RWPE2 (cell line): ENCODE measurements around the gene SART3.
"Not testable (repeated sequence)": the region's sequence is repeated elsewhere in the genome, so short reads cannot be mapped to it uniquely, and the experiment has no call there.

Experiments used
- ATAC-seq: fragments of 200-7000 bp; cut with Tn5 transposase; 3 replicates; pipeline ENCODE4 v1.9.1; 2021; ENCODE audit warnings: low read depth
- DNase-seq: peaks from one replicate; pipeline ENCODE4 v3.0.0-alpha.2; 2020; ENCODE audit warnings: low spot score
- H3K27ac ChIP-seq: fragments of 450-650 bp; 2 replicates; pipeline ENCODE4 v1.5.1; 2017; ENCODE audit warnings: mild to moderate bottlenecking; ENCODE audit not compliant: poor library complexity, severe bottlenecking
- H3K27me3 ChIP-seq: fragments of 250-450 bp; sonication (Bioruptor Pico); 2 replicates; pipeline ENCODE4 v1.5.1; 2021; ENCODE audit warnings: mild to moderate bottlenecking, moderate library complexity; ENCODE audit not compliant: insufficient read depth, poor library complexity, severe bottlenecking
- H3K36me3 ChIP-seq: fragments of 250-450 bp; sonication (Bioruptor Pico); 2 replicates; pipeline ENCODE4 v1.5.1; 2020; ENCODE audit warnings: low read depth, mild to moderate bottlenecking, moderate library complexity
- H3K4me1 ChIP-seq: fragments of 250-450 bp; sonication (Bioruptor Pico); 2 replicates; pipeline ENCODE4 v1.5.1; 2021; ENCODE audit warnings: mild to moderate bottlenecking, moderate library complexity; ENCODE audit not compliant: insufficient read depth, poor library complexity, severe bottlenecking
- H3K4me3 ChIP-seq: fragments of 250-450 bp; sonication (Bioruptor Pico); 2 replicates; pipeline ENCODE4 v1.5.1; 2021; ENCODE audit warnings: mild to moderate bottlenecking, moderate library complexity; ENCODE audit not compliant: severe bottlenecking
- H3K9me3 ChIP-seq: fragments of 250-450 bp; sonication (Bioruptor Pico); 2 replicates; pipeline ENCODE4 v1.5.1; 2021; ENCODE audit warnings: mild to moderate bottlenecking, moderate library complexity; ENCODE audit not compliant: severe bottlenecking
- TF ChIP-seq, protein P1 (sequence below): fragments of 450-650 bp; IDR thresholded peaks from one replicate; pipeline ENCODE4 v1.5.1; 2017; ENCODE audit warnings: mild to moderate bottlenecking, moderate library complexity; ENCODE audit not compliant: poor library complexity, severe bottlenecking

SART3 gene

GRCh38 chr12:108575199-108575912 lies 14.4 kb upstream of the SART3 start:
- no peak for ATAC-seq
- TF ChIP-seq, protein P1, sequence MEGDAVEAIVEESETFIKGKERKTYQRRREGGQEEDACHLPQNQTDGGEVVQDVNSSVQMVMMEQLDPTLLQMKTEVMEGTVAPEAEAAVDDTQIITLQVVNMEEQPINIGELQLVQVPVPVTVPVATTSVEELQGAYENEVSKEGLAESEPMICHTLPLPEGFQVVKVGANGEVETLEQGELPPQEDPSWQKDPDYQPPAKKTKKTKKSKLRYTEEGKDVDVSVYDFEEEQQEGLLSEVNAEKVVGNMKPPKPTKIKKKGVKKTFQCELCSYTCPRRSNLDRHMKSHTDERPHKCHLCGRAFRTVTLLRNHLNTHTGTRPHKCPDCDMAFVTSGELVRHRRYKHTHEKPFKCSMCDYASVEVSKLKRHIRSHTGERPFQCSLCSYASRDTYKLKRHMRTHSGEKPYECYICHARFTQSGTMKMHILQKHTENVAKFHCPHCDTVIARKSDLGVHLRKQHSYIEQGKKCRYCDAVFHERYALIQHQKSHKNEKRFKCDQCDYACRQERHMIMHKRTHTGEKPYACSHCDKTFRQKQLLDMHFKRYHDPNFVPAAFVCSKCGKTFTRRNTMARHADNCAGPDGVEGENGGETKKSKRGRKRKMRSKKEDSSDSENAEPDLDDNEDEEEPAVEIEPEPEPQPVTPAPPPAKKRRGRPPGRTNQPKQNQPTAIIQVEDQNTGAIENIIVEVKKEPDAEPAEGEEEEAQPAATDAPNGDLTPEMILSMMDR = no peak

GRCh38 chr12:108574276-108574675 lies 13.3 kb upstream of the SART3 start:
- not testable (repeated sequence) for DNase-seq, H3K4me1 ChIP-seq, H3K4me3 ChIP-seq, ATAC-seq, H3K27ac ChIP-seq, H3K9me3 ChIP-seq, H3K27me3 ChIP-seq, H3K36me3 ChIP-seq

More at GRCh38 chr12:108575199-108575912, 14.4 kb upstream of the SART3 start:
- H3K36me3 ChIP-seq = no peaks in the 10 kb centered on the region
- H3K9me3 ChIP-seq = no peaks in the 10 kb centered on the region
- H3K4me3 ChIP-seq = no peak overlapping the region
- H3K4me1 ChIP-seq = no peaks in the 10 kb centered on the region
- no peak for DNase-seq
- H3K27me3 ChIP-seq = no peaks in the 10 kb centered on the region
- H3K27ac ChIP-seq = no peak overlapping the region

- TF ChIP-seq, protein P1 = no peak
- no peak for DNase-seq
- no peak for ATAC-seq
- no peaks in the 10 kb centered on the region for H3K4me1 ChIP-seq
- H3K36me3 ChIP-seq = peaks cover 13% of the 10 kb centered on the region
- H3K27me3 ChIP-seq = no peaks in the 10 kb centered on the region
- H3K27ac ChIP-seq = no peak overlapping the region
- H3K4me3 ChIP-seq = no peak overlapping the region
- H3K9me3 ChIP-seq = no peaks in the 10 kb centered on the region
These were observed 12.3 kb upstream of the SART3 start for GRCh38 chr12:108573317-108573716.

- no peaks in the 10 kb centered on the region for H3K4me1 ChIP-seq
- no peak overlapping the region for H3K27ac ChIP-seq
- TF ChIP-seq, protein P1 = no peak
- ATAC-seq = no peak
- H3K9me3 ChIP-seq = no peaks in the 10 kb centered on the region
- no peak for DNase-seq
- no peaks in the 10 kb centered on the region for H3K27me3 ChIP-seq
- no peak overlapping the region for H3K4me3 ChIP-seq
- peaks cover 24% of the 10 kb centered on the region for H3K36me3 ChIP-seq
These were observed 11.3 kb upstream of the SART3 start for GRCh38 chr12:108572166-108572790.

DNA sequence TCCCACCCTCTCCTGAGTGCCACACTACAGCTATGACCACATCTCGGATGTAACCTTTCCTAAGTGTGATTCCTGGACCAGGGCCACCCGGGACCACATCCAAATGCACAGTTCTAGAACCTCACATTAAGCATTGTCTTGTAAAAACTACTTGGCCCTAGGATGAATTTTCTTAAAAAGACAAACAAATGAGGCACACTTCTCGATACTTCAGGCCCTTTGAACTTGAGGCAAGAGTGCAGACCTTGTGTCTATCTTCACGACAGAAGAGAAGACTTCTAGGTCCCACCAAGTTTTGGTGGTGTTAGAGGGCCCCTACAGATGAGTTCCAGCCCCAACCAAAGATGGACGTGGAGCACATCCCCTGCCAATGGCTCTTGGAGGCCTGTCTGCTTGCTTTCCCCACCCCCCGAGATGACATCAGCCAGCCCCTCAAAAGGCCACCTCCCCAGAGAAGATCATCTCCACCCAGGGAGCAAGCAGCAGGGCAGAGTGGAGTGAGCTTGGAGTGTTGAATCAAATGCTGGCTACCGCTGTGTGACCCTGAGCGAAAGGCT lies 10.7 kb upstream of the SART3 start:
- DNase-seq (no peak), ATAC-seq (no peak)
- Histone ChIP-seq H3K9me3 (no peaks in the 10 kb centered on the region), H3K27me3 (no peaks in the 10 kb centered on the region), H3K4me3 (no peak overlapping the region), H3K36me3 (peaks cover 30% of the 10 kb centered on the region), H3K27ac (no peak overlapping the region), H3K4me1 (no peaks in the 10 kb centered on the region)
- TF ChIP-seq, protein P1 = no peak
